Measurements from ENCODE around the gene ERI2.

DNA sequence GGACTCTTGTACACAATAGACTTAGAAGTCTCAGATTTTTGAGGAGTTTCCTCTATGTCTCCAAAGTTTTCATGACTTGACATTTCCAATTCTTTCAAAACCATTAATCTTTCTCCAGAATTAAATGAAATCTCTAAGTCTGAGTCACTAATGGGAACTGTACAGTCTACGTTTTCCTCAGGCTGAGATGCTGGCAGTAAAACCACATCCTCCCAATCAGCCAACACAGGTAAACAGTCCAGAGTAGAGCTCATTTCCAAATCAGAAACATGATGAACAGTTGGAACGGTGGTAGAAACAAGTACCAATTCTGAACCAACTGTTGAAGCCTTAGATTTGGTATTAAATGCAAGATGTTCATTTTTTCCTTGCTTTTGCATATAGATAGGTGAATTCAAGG lies 7.9 kb downstream of the ERI2 start:
- TF ChIP-seq, protein P1, sequence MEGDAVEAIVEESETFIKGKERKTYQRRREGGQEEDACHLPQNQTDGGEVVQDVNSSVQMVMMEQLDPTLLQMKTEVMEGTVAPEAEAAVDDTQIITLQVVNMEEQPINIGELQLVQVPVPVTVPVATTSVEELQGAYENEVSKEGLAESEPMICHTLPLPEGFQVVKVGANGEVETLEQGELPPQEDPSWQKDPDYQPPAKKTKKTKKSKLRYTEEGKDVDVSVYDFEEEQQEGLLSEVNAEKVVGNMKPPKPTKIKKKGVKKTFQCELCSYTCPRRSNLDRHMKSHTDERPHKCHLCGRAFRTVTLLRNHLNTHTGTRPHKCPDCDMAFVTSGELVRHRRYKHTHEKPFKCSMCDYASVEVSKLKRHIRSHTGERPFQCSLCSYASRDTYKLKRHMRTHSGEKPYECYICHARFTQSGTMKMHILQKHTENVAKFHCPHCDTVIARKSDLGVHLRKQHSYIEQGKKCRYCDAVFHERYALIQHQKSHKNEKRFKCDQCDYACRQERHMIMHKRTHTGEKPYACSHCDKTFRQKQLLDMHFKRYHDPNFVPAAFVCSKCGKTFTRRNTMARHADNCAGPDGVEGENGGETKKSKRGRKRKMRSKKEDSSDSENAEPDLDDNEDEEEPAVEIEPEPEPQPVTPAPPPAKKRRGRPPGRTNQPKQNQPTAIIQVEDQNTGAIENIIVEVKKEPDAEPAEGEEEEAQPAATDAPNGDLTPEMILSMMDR (conservative IDR thresholded peaks at IDR 0.05; ENCODE audit: low read length): no peak
- TF ChIP-seq EZH2phosphoT487 (IDR thresholded peaks at IDR 0.05; ENCODE audit: borderline replicate concordance, low read depth, low read length): no peak

Measured in OCI-LY7 (cell line).